GM21619 (cell line): ENCODE measurements around the gene CBLC.

Experiments used
- ATAC-seq: cut with Tn5 transposase; IDR thresholded peaks from one replicate; pipeline ENCODE4 v1.9.1; 2021; ENCODE audit not compliant: unreplicated experiment

The CBLC gene

GRCh38 chr19:44777715-44778347 lies at the start of gene CBLC:
Gene CBLC (plus strand): TSS chr19:44777890. CDS start chr19:44777932, 42 bp downstream.
- ATAC-seq: no peak

- no peak for ATAC-seq
These were observed 49.5 kb upstream of the CBLC start for GRCh38 chr19:44728178-44728577.

GRCh38 chr19:44729516-44730033 lies 48.1 kb upstream of the CBLC start:
- no peak for ATAC-seq

- no peak for ATAC-seq
These were observed 46.6 kb upstream of the CBLC start for GRCh38 chr19:44731081-44731480.

GRCh38 chr19:44731622-44732021 lies 46.1 kb upstream of the CBLC start:
- ATAC-seq: no peak

GRCh38 chr19:44732235-44733014 lies 45.3 kb upstream of the CBLC start:
- ATAC-seq: no peak

GRCh38 chr19:44734357-44734756 lies 43.3 kb upstream of the CBLC start:
- no peak for ATAC-seq

- ATAC-seq: no peak
These were observed 42.7 kb upstream of the CBLC start for GRCh38 chr19:44735011-44735410.

GRCh38 chr19:44737238-44738071 lies 40.2 kb upstream of the CBLC start:
- no peak for ATAC-seq

- no peak for ATAC-seq
These were observed 39.6 kb upstream of the CBLC start for GRCh38 chr19:44738136-44738535.

GRCh38 chr19:44738603-44739558 lies 38.8 kb upstream of the CBLC start:
- no peak for ATAC-seq

- ATAC-seq: no peak
These were observed 37.3 kb upstream of the CBLC start for GRCh38 chr19:44740351-44740824.

GRCh38 chr19:44741258-44741731 lies 36.4 kb upstream of the CBLC start:
- ATAC-seq: no peak

GRCh38 chr19:44741841-44742329 lies 35.8 kb upstream of the CBLC start:
- ATAC-seq: no peak

- no peak for ATAC-seq
These were observed 35.2 kb upstream of the CBLC start for GRCh38 chr19:44742330-44743061.

- ATAC-seq: no peak
These were observed 32.8 kb upstream of the CBLC start for GRCh38 chr19:44744871-44745332.

GRCh38 chr19:44745341-44745831 lies 32.3 kb upstream of the CBLC start:
- no peak for ATAC-seq

- no peak for ATAC-seq
These were observed 31.6 kb upstream of the CBLC start for GRCh38 chr19:44745887-44746600.
